Measurements from ENCODE around the gene INS. TPM values are rescaled to one million over a fixed set of nuclear protein-coding genes. Genes with fewer than 3 reads are reported as not detected.

INS gene
- total RNA-seq, 2 experiments from 2014 or later, result not detected

DNA sequence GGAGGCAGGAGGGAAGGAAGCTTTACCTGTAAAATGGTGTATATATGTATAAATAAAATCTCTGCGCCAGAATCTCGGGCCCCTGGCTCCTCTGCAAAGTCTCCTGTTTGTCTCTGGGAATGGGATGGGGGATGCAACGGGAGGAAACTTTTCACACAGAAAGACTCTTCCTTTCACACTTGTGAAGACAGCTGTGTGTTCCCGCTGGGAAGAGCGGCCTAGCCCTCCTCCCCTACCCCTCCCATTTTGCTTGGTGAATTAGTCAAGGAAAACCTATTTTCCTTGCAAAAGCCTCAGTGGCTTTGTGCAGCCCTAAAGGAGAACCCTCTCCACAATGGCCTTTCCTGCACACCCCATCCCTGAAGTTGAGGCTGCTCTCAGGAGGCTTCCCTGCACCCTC lies 12.4 kb downstream of the INS start:
- intact Hi-C loops (cut with DNase I, micrococcal nuclease), result no loop called here
- POLR2A ChIA-PET, result no interaction called here
- no peak overlapping the region for H3K4me3 Mint-ChIP-seq

DNA sequence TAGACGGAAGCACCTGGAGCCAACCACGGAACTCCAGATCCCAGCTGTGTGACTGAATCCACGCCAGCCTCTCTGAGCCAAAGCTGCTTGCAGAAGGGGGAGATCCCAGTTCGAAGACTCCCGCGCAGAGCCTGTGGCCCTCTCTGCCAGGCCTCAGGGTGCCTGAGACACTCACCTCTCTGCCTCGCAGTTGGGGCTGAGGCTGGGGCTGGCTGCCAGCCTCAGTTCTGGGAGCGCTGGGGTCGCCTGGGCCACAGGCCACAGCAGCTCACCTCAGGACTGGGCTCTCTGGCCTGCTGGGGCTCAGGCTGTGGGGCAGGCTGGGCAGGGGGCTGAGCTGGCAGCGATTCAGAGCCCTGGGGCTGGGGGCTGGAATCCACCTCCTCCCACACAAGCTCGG lies 13.6 kb downstream of the INS start:
- no peaks in the 10 kb centered on the region for H3K36me3 Mint-ChIP-seq (ENCODE audit: low read depth)
- intact Hi-C loops (cut with DNase I, micrococcal nuclease), result no loop called here
- H3K27me3 Mint-ChIP-seq, result peaks cover 65% of the 10 kb centered on the region
- H3K27ac Mint-ChIP-seq, result no peak overlapping the region
- no peak for DNase-seq
- ChIA-PET POLR2A (no interaction called here), CTCF (interaction anchor here (0.7 to 9.0 kb wide), 2 partner anchors 110 to 213 kb away, joined by 3 to 311 read pairs; no protein-coding TSS in a partner anchor)
- peaks cover 27% of the 10 kb centered on the region for H3K4me1 Mint-ChIP-seq
- ATAC-seq, result no peak
- H3K9me3 Mint-ChIP-seq (ENCODE audit: low read depth), result no peaks in the 10 kb centered on the region
- no peak overlapping the region for H3K4me3 Mint-ChIP-seq

More for the DNA sequence above, 12.4 kb downstream of the INS start:
- H3K9me3 Mint-ChIP-seq (ENCODE audit: low read depth), result no peaks in the 10 kb centered on the region
- H3K36me3 Mint-ChIP-seq (ENCODE audit: low read depth), result no peaks in the 10 kb centered on the region
- no peak for ATAC-seq
- CTCF ChIA-PET, result interaction anchor here (0.6 to 9.0 kb wide), 8 partner anchors 8 to 455 kb away, joined by 3 to 311 read pairs (median 4); no protein-coding TSS in a partner anchor
- H3K4me1 Mint-ChIP-seq, result peaks cover 15% of the 10 kb centered on the region
- no peak for DNase-seq
- H3K27ac Mint-ChIP-seq, result no peak overlapping the region
- peaks cover 56% of the 10 kb centered on the region for H3K27me3 Mint-ChIP-seq

DNA sequence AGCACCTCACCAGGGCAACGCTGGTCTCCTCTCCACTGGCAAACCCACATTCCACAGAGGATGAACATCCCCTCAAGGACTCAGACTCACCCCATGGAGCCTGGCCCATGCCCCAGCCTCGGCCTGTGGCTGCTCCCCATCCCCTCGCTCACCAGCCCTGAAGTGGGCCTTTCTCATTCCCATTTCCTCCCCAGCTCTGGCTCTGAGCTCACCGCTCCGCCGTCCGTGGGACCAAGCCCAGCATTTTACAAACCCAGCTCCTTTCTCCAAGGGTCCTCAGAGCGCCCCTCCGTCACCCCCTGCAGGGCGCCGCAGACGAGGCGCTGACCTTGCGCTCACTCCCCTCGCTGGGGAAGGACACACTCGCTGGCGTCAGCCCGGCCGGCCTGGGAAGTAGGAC lies 15.0 kb downstream of the INS start:
- Mint-ChIP-seq H3K27ac (no peak overlapping the region), H3K4me1 (peaks cover 31% of the 10 kb centered on the region), H3K4me3 (no peak overlapping the region), H3K9me3 (ENCODE audit: low read depth) (no peaks in the 10 kb centered on the region), H3K36me3 (ENCODE audit: low read depth) (no peaks in the 10 kb centered on the region), H3K27me3 (peaks cover 75% of the 10 kb centered on the region)
- no peak for ATAC-seq
- DNase-seq, result no peak
- intact Hi-C loops (cut with DNase I, micrococcal nuclease), result no loop called here
- ChIA-PET CTCF (interaction anchor here (0.6 kb wide), 1 partner anchor 22 kb away, joined by 3 read pairs; no protein-coding TSS in a partner anchor), POLR2A (no interaction called here)

DNA sequence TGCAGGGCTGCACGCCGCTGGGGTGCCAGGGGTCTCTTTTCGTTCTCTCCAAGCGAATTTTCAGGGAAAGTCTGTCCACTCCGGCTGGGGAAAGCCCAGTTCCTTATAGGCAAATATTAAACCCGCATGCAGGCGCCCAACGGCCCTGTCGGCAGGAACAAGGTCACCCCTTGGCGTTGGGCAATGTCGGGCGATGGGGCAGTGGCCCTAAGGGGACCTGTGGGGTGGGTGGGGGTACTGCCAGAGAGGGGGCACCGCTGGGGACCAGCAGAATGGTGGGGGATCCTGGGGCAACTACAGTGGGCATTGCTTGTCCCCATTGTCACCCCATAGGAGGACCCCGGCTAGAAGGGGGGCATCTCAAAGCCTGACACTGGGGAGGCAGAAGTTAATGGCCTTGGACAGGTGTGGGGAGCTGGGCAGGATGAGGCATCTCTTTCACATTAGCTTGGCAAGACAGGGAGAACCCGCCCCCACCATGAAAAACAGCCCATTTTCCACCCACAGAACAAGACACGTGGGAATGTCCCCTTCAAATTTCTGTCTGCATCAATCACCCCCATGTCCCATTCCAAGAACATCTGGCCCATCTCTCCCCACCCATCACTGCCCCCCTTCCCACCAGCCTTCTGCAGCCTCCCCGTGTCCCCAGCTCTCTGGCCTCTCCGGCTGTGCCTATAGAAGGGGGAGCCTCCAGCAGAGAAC lies 16.3 kb downstream of the INS start:
- POLR2A ChIA-PET, result no interaction called here
- Mint-ChIP-seq H3K4me1 (peaks cover 29% of the 10 kb centered on the region), H3K36me3 (ENCODE audit: low read depth) (no peaks in the 10 kb centered on the region), H3K9me3 (ENCODE audit: low read depth) (no peaks in the 10 kb centered on the region), H3K27ac (no peak overlapping the region), H3K27me3 (peaks cover 68% of the 10 kb centered on the region), H3K4me3 (no peak overlapping the region)
- CTCF ChIA-PET, result interaction anchor here (0.7 to 1.0 kb wide), 3 partner anchors 7 to 115 kb away, joined by 3 to 4 read pairs (median 3); no protein-coding TSS in a partner anchor
- DNase-seq, result no peak
- no peak for ATAC-seq
- intact Hi-C loops (cut with DNase I, micrococcal nuclease), result loop anchor here in 1 of 2 experiments (5.0 kb wide), 1 partner anchor 572 kb away; the partner anchor contains the start of gene DUSP8

DNA sequence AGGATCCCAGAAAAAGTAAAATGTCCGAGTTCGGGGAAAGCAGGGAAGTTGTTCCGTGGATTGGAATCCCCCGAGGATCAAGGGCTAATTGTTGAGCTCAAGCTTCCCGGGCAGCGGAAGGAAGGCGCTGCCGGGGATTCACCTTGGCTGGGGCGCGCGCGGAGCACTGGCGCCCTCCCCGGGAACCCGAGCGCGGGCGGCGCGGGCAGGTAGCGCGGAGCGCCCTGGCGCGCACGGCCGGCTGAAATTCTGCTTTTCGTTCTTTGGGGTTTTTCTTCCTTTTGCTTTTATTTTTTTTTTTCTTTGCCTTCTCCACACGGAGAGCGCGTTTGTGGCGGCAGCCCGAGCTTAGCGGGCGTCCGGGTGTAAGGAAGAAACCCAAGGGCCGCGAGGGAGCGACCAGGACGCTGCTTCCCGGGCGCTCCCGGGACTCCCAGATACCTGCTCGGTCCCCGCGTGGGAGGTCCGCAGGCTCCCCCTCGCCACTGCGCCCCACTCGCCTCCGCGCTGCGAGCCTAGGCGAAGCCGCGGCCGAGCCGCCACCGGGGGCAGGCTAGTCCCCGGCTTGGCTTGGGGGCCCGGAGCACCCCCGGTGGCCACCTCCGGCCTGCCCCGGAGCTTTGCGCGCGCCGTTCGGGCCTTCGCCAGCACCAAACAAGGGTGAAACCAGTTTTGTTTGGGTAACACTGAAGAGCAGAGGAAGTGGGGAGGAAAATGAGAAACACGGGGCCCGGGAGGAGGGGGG lies 17.0 kb downstream of the INS start:
- Mint-ChIP-seq H3K27ac (no peak overlapping the region), H3K36me3 (ENCODE audit: low read depth) (no peaks in the 10 kb centered on the region), H3K4me1 (peaks cover 29% of the 10 kb centered on the region), H3K4me3 (peak overlapping the region; percentile 49), H3K27me3 (peaks cover 65% of the 10 kb centered on the region), H3K9me3 (ENCODE audit: low read depth) (no peaks in the 10 kb centered on the region)
- no peak for ATAC-seq
- intact Hi-C loops (cut with DNase I, micrococcal nuclease), result loop anchor here (1.0 to 5.0 kb wide), 4 partner anchors 67 to 572 kb away; partner anchors contain the start of genes DUSP8 (in 1 of the 2) and LSP1 (in 1 of the 2)
- ChIA-PET CTCF (interaction anchor here (1.0 to 1.8 kb wide), 4 partner anchors 8 to 262 kb away, joined by 4 to 11 read pairs (median 5); no protein-coding TSS in a partner anchor), POLR2A (no interaction called here)
- peak; percentile 66 for DNase-seq

DNA sequence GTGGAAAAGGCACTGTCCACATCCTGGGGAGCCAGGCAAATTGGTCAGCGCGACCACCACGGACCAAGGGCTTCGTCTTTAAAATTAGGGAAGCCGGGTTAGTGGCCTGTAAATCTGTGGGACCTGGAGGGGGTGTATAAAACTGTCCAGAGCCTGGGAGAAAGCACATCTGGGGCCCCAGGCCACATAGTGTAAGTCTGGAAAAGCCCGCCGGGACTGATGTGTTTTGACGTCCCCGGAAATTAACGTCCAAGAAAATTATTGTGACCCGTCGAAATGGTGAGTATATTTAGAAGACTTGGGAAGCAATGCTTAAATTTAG lies 17.6 kb downstream of the INS start:
- POLR2A ChIA-PET, result interaction anchor here (0.6 to 2.5 kb wide), 3 partner anchors 8 to 832 kb away, joined by 4 to 15 read pairs (median 4); no protein-coding TSS in a partner anchor
- Mint-ChIP-seq H3K27me3 (peaks cover 62% of the 10 kb centered on the region), H3K4me3 (peak overlapping the region; percentile 49), H3K27ac (no peak overlapping the region), H3K4me1 (peaks cover 29% of the 10 kb centered on the region), H3K9me3 (ENCODE audit: low read depth) (no peaks in the 10 kb centered on the region), H3K36me3 (ENCODE audit: low read depth) (no peaks in the 10 kb centered on the region)
- DNase-seq, result no peak
- no peak for ATAC-seq
- intact Hi-C loops (cut with DNase I, micrococcal nuclease), result loop anchor here (1.0 to 5.0 kb wide), 4 partner anchors 66 to 571 kb away; partner anchors contain the start of genes DUSP8 (in 1 of the 2) and LSP1 (in 1 of the 2)
- CTCF ChIA-PET, result interaction anchor here (0.7 to 1.8 kb wide), 8 partner anchors 9 to 310 kb away, joined by 3 to 11 read pairs (median 4); no protein-coding TSS in a partner anchor

DNA sequence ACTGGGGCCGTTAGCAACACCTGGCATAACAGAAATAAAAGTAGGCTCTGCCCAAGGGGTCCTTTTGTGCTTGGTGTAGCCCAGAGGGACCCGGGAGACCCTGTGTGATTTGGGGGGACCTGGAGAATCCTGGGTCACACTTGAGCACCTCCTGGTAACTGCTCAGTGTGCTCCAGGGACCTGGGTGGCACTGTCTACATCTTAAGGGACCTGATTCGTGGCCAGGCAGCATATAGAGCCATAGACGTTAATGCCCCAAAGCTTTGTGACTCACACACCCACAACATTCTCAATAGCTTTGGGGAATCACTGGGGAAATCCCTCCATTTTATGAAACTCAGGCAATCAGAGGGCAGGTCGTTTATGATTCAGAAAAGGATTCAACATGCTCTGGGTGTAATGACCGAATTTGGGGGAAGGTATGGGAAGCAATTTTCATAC lies 18.2 kb downstream of the INS start:
- intact Hi-C loops (cut with DNase I, micrococcal nuclease), result loop anchor here (1.0 to 5.0 kb wide), 4 partner anchors 65 to 570 kb away; partner anchors contain the start of genes DUSP8 (in 1 of the 2) and LSP1 (in 1 of the 2)
- peak; percentile 71 for DNase-seq

DNA sequence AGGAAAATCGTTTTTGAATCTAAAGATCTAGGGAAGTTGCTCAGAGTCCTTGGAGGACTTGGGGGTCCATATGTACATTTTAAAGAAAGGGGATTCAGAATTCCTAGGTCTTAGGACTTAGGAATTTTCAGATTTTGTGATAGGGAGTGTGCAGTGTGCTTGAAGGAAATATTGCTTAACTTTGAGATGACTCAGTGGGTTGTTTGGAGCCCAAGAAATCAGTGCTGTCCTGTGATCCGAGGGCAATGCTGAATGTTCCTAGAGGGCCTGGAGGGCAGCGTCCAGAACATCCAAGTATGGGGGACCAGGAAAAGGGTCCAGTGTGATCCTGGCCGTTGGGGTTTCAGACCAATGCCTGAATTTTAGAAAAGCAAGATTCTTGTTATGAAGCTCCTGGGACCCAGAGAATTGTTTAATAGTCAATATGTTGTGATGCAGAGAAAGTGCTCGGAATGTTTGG lies 18.7 kb downstream of the INS start:
- ATAC-seq (no peak), DNase-seq (no peak)
- Mint-ChIP-seq H3K9me3 (ENCODE audit: low read depth) (no peaks in the 10 kb centered on the region), H3K4me1 (peaks cover 35% of the 10 kb centered on the region), H3K27ac (no peak overlapping the region), H3K4me3 (no peak overlapping the region), H3K27me3 (peaks cover 62% of the 10 kb centered on the region), H3K36me3 (ENCODE audit: low read depth) (no peaks in the 10 kb centered on the region)
- intact Hi-C loops (cut with DNase I, micrococcal nuclease), result loop anchor here in 1 of 2 experiments (2.0 to 5.0 kb wide), 2 partner anchors 126 to 570 kb away; partner anchors contain the start of gene DUSP8
- POLR2A ChIA-PET, result interaction anchor here (0.6 to 2.5 kb wide), 3 partner anchors 9 to 277 kb away, joined by 3 to 15 read pairs (median 4); no protein-coding TSS in a partner anchor
- CTCF ChIA-PET, result interaction anchor here (0.6 to 1.8 kb wide), 9 partner anchors 10 to 811 kb away, joined by 3 to 8 read pairs (median 4); no protein-coding TSS in a partner anchor

More for the DNA sequence above, 18.2 kb downstream of the INS start:
- H3K4me3 Mint-ChIP-seq, result peak overlapping the region; percentile 55
- no peak overlapping the region for H3K27ac Mint-ChIP-seq
- H3K9me3 Mint-ChIP-seq (ENCODE audit: low read depth), result no peaks in the 10 kb centered on the region
- POLR2A ChIA-PET, result interaction anchor here (0.6 to 2.5 kb wide), 4 partner anchors 9 to 833 kb away, joined by 3 to 15 read pairs (median 4); no protein-coding TSS in a partner anchor
- peaks cover 58% of the 10 kb centered on the region for H3K27me3 Mint-ChIP-seq
- ATAC-seq, result peak; percentile 96
- no peaks in the 10 kb centered on the region for H3K36me3 Mint-ChIP-seq (ENCODE audit: low read depth)
- CTCF ChIA-PET, result interaction anchor here (0.6 to 1.8 kb wide), 11 partner anchors 9 to 811 kb away, joined by 3 to 11 read pairs (median 4); no protein-coding TSS in a partner anchor
- H3K4me1 Mint-ChIP-seq, result peaks cover 31% of the 10 kb centered on the region

DNA sequence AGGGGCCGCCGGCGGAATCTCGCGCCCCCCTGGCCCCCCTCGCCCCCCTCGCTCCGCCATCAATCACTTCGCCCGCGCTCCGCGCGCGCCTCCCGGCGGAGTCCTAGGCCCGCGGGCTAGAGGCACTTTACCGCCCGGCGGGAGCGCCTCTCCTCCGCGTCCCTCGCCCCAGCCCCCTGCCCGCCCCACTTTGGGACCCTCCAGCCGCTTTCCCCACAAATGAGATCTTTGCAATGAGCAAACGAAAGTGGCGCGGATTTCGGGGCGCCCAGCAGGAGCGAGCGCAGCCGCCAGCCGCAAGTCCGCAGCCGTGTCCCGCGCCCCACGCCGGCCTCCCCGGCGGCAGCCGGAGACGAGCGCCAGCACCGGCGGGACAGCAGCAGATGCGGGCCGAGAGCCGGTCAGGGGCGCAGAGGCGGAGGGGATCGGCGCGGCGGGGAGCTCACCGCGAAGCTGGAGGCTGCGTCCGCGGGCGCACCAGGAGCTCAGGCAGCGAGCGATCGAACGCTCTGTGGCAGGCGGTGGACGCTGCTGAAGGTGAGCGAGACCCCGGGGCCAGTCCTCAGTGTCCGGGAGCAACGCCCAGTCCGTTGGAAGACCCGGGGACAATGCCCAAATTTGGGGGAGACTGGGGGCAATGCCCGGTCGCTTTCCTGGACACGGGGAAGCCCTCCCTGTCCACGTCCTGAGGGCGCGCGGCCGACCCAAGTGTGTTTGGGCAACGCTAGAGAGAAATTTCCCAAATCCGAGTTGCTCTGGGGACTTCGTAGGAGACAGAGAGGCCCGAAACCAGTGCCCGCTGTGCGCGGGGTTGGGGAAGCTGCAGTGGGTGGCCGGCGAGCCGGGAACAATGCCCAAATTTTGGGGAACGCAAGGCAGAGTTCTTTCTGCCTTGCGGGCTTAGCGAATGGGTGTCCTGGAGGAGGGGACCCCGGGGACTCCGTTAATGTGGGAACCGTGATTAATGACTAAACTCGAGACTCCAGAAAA lies 20.3 kb downstream of the INS start:
- H3K4me1 Mint-ChIP-seq, result peaks cover 36% of the 10 kb centered on the region
- no peak overlapping the region for H3K4me3 Mint-ChIP-seq
- no peaks in the 10 kb centered on the region for H3K9me3 Mint-ChIP-seq (ENCODE audit: low read depth)
- CTCF ChIA-PET, result interaction anchor here (0.6 to 1.8 kb wide), 12 partner anchors 9 to 801 kb away, joined by 3 to 7 read pairs (median 3); no protein-coding TSS in a partner anchor
- peaks cover 59% of the 10 kb centered on the region for H3K27me3 Mint-ChIP-seq
- intact Hi-C loops (cut with DNase I, micrococcal nuclease), result loop anchor here in 1 of 2 experiments (5.0 kb wide), 1 partner anchor 568 kb away; the partner anchor contains the start of gene DUSP8
- POLR2A ChIA-PET, result interaction anchor here (0.6 to 2.5 kb wide), 2 partner anchors 63 to 559 kb away, joined by 4 to 15 read pairs; partner anchors contain the start of gene KCNQ1OT1
- H3K36me3 Mint-ChIP-seq (ENCODE audit: low read depth), result no peaks in the 10 kb centered on the region
- ATAC-seq (no peak), DNase-seq (no peak)
- H3K27ac Mint-ChIP-seq, result no peak overlapping the region

Data from activated CD4-positive, alpha-beta T cell treated with anti-CD3 and anti-CD28 coated beads for 36 hours (primary cell).